Mesodermal cell (in vitro differentiated cells): ENCODE data around the gene GPC5.

Experiments used
- H3K27ac ChIP-seq: 2 replicates; pipeline ENCODE4 v1.7.0; 2013; ENCODE audit warnings: mild to moderate bottlenecking, low read depth, low read length, moderate library complexity; ENCODE audit not compliant: severe bottlenecking
- H3K36me3 ChIP-seq: 2 replicates; pipeline ENCODE4 v1.7.1; 2013; ENCODE audit warnings: mild to moderate bottlenecking, low read length, moderate library complexity; ENCODE audit not compliant: control insufficient read depth, insufficient read depth
- H3K4me1 ChIP-seq: one replicate; pipeline ENCODE4 v1.7.1; 2013; ENCODE audit warnings: mild to moderate bottlenecking, low read length; ENCODE audit not compliant: insufficient read depth, control insufficient read depth, poor library complexity, severe bottlenecking
- H3K4me3 ChIP-seq: 2 replicates; pipeline ENCODE4 v1.7.0; 2013; ENCODE audit warnings: low read length, control low read depth, mild to moderate bottlenecking; ENCODE audit not compliant: insufficient read depth, poor library complexity, severe bottlenecking; ENCODE audit errors: extremely low read depth
- H3K9me3 ChIP-seq: 2 replicates; pipeline ENCODE4 v1.7.1; 2013; ENCODE audit warnings: mild to moderate bottlenecking, low read length, moderate library complexity; ENCODE audit not compliant: control insufficient read depth
- WGBS, 2 experiments: methylation state at CpG; one replicate each; pipeline ENCODE4 v1.1.5; 2013; ENCODE audit warnings: missing lambda C conversion rate in 2 of 2; ENCODE audit not compliant: insufficient coverage in 2 of 2; 5-methylcytosine and 5-hydroxymethylcytosine counted together

Gene GPC5

DNA sequence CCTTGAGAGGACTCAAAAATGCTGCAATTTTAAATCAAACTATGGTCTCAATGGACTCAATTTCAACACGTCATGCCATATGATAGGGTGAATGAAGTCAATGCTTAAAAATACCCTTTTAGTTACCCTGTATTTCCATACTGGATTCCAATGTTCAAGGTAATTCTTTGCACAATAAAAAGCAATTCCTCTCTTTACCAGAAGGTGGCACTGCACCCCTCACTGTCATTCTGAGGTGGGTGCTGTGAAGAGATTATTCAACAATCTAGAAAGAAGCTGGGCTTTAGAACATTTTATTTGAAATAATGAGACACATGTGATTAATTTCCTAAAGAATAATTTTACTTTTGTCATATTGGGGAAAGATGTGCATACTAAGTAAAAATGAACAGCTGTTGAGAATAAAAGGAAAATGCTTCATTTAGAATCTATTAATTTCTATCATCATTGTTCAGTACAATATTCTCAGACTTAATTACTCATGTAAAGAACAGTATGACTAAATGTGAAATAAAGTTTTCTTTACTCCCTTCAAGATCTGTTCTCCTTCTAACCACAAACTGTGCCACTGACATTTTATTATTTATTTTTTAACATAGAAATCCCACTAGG is 789.1 kb downstream of the GPC5 start:
- Histone ChIP-seq H3K27ac (no peak overlapping the region), H3K9me3 (no peaks in the 10 kb centered on the region), H3K4me1 (no peaks in the 10 kb centered on the region), H3K36me3 (no peaks in the 10 kb centered on the region), H3K4me3 (no peak overlapping the region)
- no CpG with 5 or more reads among the region's 1 CpG for whole genome bisulfite sequencing, 2 experiments

DNA sequence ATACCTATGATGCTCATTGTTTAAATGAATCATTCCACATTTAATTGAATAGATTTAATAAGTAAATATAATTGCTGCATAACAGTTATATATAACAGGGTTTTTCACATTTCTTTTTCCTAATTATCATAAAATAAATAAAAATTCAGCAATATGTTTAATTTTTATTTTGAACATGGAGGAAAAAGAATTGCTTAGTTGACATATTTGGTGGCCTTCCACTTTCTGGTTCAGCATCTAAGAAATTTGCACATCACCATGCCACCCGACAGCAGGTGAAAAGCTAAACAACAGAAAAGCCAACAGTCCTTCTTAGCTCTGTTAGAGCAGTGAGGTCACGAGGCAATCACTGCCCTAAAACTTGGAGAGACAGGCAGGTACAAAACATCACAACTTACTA is 790.2 kb downstream of the GPC5 start:
- no peak overlapping the region for H3K4me3 ChIP-seq
- WGBS, 2 experiments, result 100% methylated on average over 1 of the region's 2 CpGs; no CpG with 5 or more reads in 1 of the 2 experiments
- no peaks in the 10 kb centered on the region for H3K36me3 ChIP-seq
- no peaks in the 10 kb centered on the region for H3K9me3 ChIP-seq
- H3K27ac ChIP-seq, result no peak overlapping the region
- H3K4me1 ChIP-seq, result no peaks in the 10 kb centered on the region

DNA sequence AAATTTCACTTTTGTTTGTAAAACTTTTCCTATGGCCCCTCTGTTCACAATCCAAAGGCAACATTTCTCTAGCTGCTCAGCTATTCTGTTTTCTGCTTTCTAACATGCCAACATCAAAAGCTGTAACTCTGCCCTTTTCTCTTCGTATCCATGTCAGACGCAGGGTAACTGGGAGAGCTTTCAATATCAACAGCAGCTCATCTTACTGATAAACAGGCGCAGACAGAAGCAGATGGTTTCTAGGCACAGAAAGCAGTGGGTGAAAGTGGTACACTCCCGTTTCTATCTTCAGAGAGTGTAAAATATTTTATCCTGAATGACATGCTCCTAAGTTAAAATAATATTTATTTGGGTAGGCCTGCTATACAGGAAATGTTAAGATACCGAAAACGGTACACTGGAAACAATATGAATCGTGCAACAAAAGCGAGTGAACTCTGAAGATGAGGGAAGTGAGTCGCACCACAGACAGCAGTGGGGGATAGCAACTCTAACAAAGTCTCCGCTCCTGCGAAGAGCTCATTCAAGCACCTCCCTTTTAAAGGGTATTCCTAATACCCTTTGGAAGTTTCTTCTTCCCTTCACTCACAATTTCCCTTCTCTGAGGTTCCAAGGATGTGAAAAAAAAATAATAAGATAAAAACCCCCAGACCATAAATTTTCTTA is 798.3 kb downstream of the GPC5 start:
- WGBS, 2 experiments, result 84 to 86% methylated on average over 5 of the region's 11 CpGs
- no peaks in the 10 kb centered on the region for H3K9me3 ChIP-seq
- peak overlapping the region; percentile 16 for H3K27ac ChIP-seq
- H3K4me1 ChIP-seq, result no peaks in the 10 kb centered on the region
- H3K4me3 ChIP-seq, result no peak overlapping the region
- H3K36me3 ChIP-seq, result no peaks in the 10 kb centered on the region

DNA sequence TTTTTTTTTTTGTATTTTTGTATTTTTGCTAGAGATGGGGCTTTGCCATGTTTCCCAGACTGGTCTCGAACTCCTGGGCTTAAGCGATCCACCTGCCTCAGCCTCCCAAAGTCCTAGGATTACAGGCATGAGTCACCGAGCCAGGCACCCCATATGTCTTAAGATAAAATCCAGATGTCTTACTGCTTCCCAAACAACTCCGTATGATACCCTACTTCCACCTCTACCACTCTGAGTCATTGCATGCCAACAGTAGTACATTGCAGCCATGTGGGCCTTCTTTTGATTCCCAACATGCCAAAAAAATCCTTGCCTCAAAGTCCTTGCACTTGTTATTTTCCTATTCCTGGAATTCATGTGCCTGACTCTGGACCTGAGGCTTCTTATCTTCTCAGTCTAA is 799.2 kb downstream of the GPC5 start:
- Histone ChIP-seq H3K4me1 (no peaks in the 10 kb centered on the region), H3K27ac (no peak overlapping the region)
- 72 to 85% methylated on average over 2 to 4 of the region's 4 CpGs for WGBS, 2 experiments

DNA sequence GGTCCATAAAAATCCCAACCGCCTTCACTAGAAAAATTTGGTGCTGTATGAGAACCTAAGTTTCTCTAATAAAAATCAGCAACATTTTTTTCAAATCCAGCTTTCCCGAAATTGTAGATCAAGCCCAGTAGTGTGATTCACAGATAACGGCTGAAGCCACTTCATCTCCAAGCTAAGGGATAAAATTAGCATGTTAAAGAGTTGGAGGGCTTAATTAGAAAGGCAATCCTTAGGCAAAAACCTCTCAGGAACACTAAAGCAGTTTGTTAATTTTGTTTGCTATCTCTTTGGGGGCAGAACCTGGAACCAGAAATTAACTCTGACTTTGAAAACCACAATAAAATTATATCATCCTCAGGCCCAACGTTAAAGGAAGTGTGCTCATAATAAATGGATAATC is 820.2 kb downstream of the GPC5 start:
- Histone ChIP-seq H3K36me3 (no peaks in the 10 kb centered on the region), H3K9me3 (no peaks in the 10 kb centered on the region), H3K27ac (no peak overlapping the region), H3K4me3 (no peak overlapping the region), H3K4me1 (peaks cover 10% of the 10 kb centered on the region)
- 80% methylated on average over 1 of the region's 4 CpGs; no CpG with 5 or more reads in 1 of the 2 experiments for WGBS, 2 experiments

More for the DNA sequence above, 799.2 kb downstream of the GPC5 start:
- H3K36me3 ChIP-seq, result no peaks in the 10 kb centered on the region
- no peaks in the 10 kb centered on the region for H3K9me3 ChIP-seq
- no peak overlapping the region for H3K4me3 ChIP-seq

DNA sequence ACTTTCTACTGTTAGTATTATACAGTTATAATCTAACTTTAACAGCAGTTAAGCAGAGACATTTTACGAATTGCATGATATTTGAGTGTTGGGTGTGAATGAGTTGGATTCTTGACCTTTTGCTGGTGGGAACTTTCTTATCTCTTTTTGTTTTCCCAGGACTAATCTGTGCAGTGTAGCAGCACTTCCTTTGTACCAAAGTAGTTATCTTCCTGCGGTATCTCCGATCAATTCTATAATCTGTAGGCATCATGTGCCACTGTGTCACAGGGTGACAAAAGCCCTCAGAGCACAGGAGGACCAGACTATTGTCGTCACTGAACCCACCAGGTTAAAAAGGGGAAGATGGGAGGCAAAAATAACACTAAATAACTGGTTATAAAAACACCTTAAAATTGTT is 823.5 kb downstream of the GPC5 start:
- H3K4me1 ChIP-seq, result peaks cover 16% of the 10 kb centered on the region
- H3K27ac ChIP-seq, result no peak overlapping the region
- H3K4me3 ChIP-seq, result no peak overlapping the region
- no peaks in the 10 kb centered on the region for H3K9me3 ChIP-seq
- WGBS, 2 experiments, result 60 to 80% methylated on average over 1 of the region's 4 CpGs
- H3K36me3 ChIP-seq, result no peaks in the 10 kb centered on the region

DNA sequence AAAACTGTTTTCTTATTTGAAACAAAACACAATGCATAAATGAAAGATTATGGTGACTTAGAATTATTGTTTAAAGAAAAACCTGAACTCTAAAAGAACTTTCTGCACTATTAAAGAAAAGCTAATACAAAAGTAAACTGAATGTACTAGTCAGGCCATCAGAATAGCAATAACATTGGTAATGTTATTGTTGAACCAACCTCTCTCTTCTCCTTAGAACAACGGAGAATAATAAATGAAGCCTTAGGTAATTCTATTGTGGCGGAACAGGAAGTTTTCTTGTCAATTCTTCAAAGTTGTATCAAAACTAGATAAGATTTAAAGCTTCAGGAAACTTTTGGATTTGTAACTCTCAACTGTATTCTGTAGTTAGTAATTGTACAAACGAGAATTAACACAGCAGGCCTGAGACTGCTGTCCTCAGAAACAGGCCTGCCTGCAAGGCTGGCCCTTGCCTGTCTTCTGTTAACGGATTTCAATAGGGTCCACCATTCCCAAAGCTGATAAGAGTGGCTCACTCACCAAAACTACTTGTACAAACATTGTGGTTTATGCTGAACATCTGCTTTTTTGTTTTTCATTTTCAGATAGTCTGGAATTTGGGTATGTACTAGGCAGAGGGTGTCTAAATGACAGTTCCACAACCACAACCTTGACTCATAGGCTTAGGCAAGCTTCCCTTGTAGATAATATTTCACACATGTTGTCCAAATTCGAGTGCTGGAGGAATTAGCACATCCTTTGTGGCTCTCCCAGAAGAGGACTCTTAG is 825.8 kb downstream of the GPC5 start:
- no peaks in the 10 kb centered on the region for H3K36me3 ChIP-seq
- no peaks in the 10 kb centered on the region for H3K9me3 ChIP-seq
- H3K4me1 ChIP-seq, result peaks cover 16% of the 10 kb centered on the region
- WGBS, 2 experiments, result 73 to 80% methylated on average over 1 to 2 of the region's 5 CpGs
- H3K4me3 ChIP-seq, result no peak overlapping the region
- H3K27ac ChIP-seq, result peak overlapping the region; percentile 62

DNA sequence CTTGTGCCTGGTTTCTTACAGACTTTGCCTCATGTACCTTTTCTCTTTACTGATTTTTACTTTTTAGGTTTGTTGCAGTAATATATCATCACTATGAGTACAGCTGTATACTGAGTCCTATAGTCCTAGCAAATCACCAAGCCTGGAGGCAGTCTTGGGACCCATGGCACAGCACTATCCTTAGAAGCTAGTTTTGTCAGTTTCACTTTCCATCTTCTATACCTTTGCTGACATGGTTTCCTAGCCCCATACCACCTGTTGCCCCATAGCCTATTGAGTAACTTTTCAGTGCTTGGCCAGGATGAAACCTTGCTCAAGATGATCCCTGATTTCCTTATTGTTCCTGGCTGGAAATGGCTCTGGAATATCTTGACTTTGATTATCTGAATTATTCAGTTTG is 826.4 kb downstream of the GPC5 start:
- peak overlapping the region; percentile 62 for H3K27ac ChIP-seq
- H3K4me3 ChIP-seq, result no peak overlapping the region
- H3K4me1 ChIP-seq, result peaks cover 16% of the 10 kb centered on the region
- no peaks in the 10 kb centered on the region for H3K36me3 ChIP-seq
- H3K9me3 ChIP-seq, result no peaks in the 10 kb centered on the region

DNA sequence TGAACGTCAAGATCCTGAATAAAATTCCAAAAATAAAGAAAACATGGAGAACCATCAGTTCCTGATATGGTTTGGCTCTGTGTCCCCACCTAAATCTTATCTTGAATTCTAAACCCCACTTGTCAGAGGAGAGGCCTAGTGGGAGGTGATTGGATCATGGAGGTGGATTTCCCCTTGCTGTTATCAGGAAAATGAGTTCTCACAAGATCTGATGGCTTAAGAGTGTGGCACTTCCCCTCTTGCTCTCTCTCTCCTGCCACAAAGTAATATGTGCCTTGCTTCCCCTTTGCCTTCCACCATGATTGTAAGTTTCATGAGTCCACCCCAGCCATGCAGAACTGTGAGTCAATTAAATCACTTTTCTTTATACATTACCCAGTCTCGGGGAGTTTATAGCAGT is 827.4 kb downstream of the GPC5 start:
- H3K4me3 ChIP-seq, result no peak overlapping the region
- H3K36me3 ChIP-seq, result no peaks in the 10 kb centered on the region
- H3K9me3 ChIP-seq, result no peaks in the 10 kb centered on the region
- H3K4me1 ChIP-seq, result peaks cover 16% of the 10 kb centered on the region
- H3K27ac ChIP-seq, result no peak overlapping the region
- WGBS, 2 experiments, result 100% methylated on average over 1 of the region's 2 CpGs; no CpG with 5 or more reads in 1 of the 2 experiments

DNA sequence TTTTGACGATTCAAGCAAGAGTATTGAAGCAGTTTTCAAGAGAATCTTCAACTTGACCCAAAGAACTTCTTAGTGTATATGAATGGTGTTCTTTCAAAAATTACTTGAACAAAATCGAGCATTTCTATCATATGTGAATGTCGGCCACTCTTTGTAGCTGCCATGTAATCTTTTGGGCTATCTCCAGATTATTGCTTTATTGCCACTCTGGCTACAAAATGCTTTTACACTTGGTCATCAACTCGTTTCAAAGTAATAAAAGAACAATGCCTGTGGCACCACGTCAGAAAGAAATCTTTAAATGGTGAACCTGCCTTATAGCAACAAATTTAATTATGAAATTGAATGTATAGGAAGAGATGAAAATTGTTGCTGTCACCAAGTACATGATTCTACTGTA is 834.5 kb downstream of the GPC5 start:
- Histone ChIP-seq H3K27ac (no peak overlapping the region), H3K9me3 (no peaks in the 10 kb centered on the region), H3K4me1 (no peaks in the 10 kb centered on the region), H3K36me3 (no peaks in the 10 kb centered on the region), H3K4me3 (no peak overlapping the region)
- 70 to 76% methylated on average over 2 to 3 of the region's 5 CpGs for whole genome bisulfite sequencing, 2 experiments
